Measurements from ENCODE around the gene CSNK1G3.

- TF ChIP-seq CTCF (IDR thresholded peaks at IDR 0.05; ENCODE audit: low read depth, low read length), result no peak
- TF ChIP-seq POLR2A (IDR thresholded peaks at IDR 0.05; ENCODE audit: extremely low read depth, insufficient read length), result no peak
- TF ChIP-seq MAX (IDR thresholded peaks at IDR 0.05; ENCODE audit: low read depth, low read length), result no peak
- no peak for TF ChIP-seq MYC (IDR thresholded peaks at IDR 0.05; ENCODE audit: low read depth, low read length)
These were observed 49.3 kb downstream of the CSNK1G3 start for GRCh38 chr5:123561230-123561629.

All from NB4 (cell line).